GM23338 (cell line): ENCODE data around the gene ATP9B. TPM values are rescaled to one million over a fixed set of nuclear protein-coding genes. Genes with fewer than 3 reads are reported as not detected.

Source experiments
- ATAC-seq: fragments of 200-7000 bp; cut with Tn5 transposase; 3 replicates; pipeline ENCODE4 v1.9.1; 2020
- DNase-seq: peaks from one replicate; pipeline ENCODE4 v3.0.0-alpha.2; 2015; ENCODE audit warnings: low spot score
- H2AFZ ChIP-seq: fragments of 200-600 bp; sonication (generic); 2 replicates; pipeline ENCODE4 v1.8.0; 2016; ENCODE audit warnings: antibody characterized with exemption, mild to moderate bottlenecking, moderate library complexity
- H3F3A ChIP-seq: fragments of 200-600 bp; sonication (generic); replicated peaks from 2 replicates; pipeline ENCODE4 v1.8.0; 2017; ENCODE audit warnings: antibody characterized with exemption, mixed run types, low read depth
- H3K27ac ChIP-seq: fragments of 200-600 bp; sonication (generic); 2 replicates; pipeline ENCODE4 v1.6.1; 2016; ENCODE audit warnings: low read depth
- H3K27me3 ChIP-seq: fragments of 200-600 bp; sonication (generic); 2 replicates; pipeline ENCODE4 v1.8.0; 2016; ENCODE audit warnings: mild to moderate bottlenecking, mixed run types, moderate library complexity; ENCODE audit not compliant: insufficient read depth
- H3K36me3 ChIP-seq: fragments of 200-600 bp; sonication (generic); 2 replicates; pipeline ENCODE4 v1.8.0; 2016; ENCODE audit warnings: mild to moderate bottlenecking; ENCODE audit not compliant: insufficient read depth
- H3K4me1 ChIP-seq: fragments of 200-600 bp; sonication (generic); 2 replicates; pipeline ENCODE4 v1.8.0; 2016; ENCODE audit warnings: mild to moderate bottlenecking, moderate library complexity; ENCODE audit not compliant: insufficient read depth
- H3K4me2 ChIP-seq: fragments of 200-600 bp; sonication (generic); 2 replicates; pipeline ENCODE4 v1.7.1; 2017; ENCODE audit warnings: mixed run types
- H3K4me3 ChIP-seq: fragments of 200-600 bp; sonication (generic); 2 replicates; pipeline ENCODE4 v1.6.1; 2016; ENCODE audit warnings: mixed run types
- H3K79me2 ChIP-seq: fragments of 200-600 bp; sonication (generic); replicated peaks from 2 replicates; pipeline ENCODE4 v1.8.0; 2017; ENCODE audit warnings: mild to moderate bottlenecking; ENCODE audit not compliant: insufficient read depth
- H3K9me2 ChIP-seq: fragments of 200-600 bp; sonication (generic); 2 replicates; pipeline ENCODE4 v1.8.0; 2017; ENCODE audit not compliant: insufficient read depth
- H4K20me1 ChIP-seq: fragments of 200-600 bp; sonication (generic); replicated peaks from 2 replicates; pipeline ENCODE4 v1.8.0; 2017; ENCODE audit warnings: mild to moderate bottlenecking; ENCODE audit not compliant: insufficient read depth
- H3K27ac Mint-ChIP-seq: 2 replicates; pipeline ENCODE4 v1.8.0; 2020; ENCODE audit warnings: inconsistent platforms, mild to moderate bottlenecking, moderate library complexity, mixed read lengths
- H3K27me3 Mint-ChIP-seq: 3 replicates; pipeline ENCODE4 v1.8.0; 2022; ENCODE audit warnings: low read depth, mild to moderate bottlenecking, moderate library complexity, mixed read lengths, inconsistent platforms; ENCODE audit not compliant: insufficient read depth, poor library complexity
- H3K36me3 Mint-ChIP-seq: 3 replicates; pipeline ENCODE4 v1.8.0; 2021; ENCODE audit warnings: low read depth, mild to moderate bottlenecking, inconsistent platforms, moderate library complexity, mixed read lengths
- H3K4me1 Mint-ChIP-seq: 3 replicates; pipeline ENCODE4 v1.8.0; 2020; ENCODE audit warnings: mild to moderate bottlenecking, inconsistent platforms, mixed read lengths
- H3K4me3 Mint-ChIP-seq: 3 replicates; pipeline ENCODE4 v1.8.0; 2021; ENCODE audit warnings: moderate library complexity, mild to moderate bottlenecking, inconsistent platforms, mixed read lengths
- H3K9me3 Mint-ChIP-seq: 3 replicates; pipeline ENCODE4 v1.8.0; 2020; ENCODE audit warnings: moderate library complexity, mild to moderate bottlenecking, inconsistent platforms, mixed read lengths
- CREB1 ChIP-seq: fragments of 250-450 bp; sonication (Bioruptor Pico); IDR thresholded peaks from 2 replicates; pipeline ENCODE4 v1.5.0; 2020; ENCODE audit warnings: low read depth, mild to moderate bottlenecking, moderate library complexity
- CTCF ChIP-seq, 2 experiments: fragments of 200-600 bp in 1 of 2; sonication (generic) in 1 of 2; conservative IDR thresholded peaks; 2 replicates each; pipeline versions ENCODE4 v1.5.1 to v1.6.1; 2016 to 2017; ENCODE audit warnings: antibody characterized with exemption in 2 of 2, low read depth in 2 of 2, mild to moderate bottlenecking in 2 of 2, moderate library complexity in 1 of 2
- EZH2phosphoT487 ChIP-seq: fragments of 200-600 bp; sonication (generic); IDR thresholded peaks from one replicate; pipeline ENCODE4 v1.8.1; 2018; ENCODE audit warnings: antibody characterized with exemption; ENCODE audit not compliant: unreplicated experiment
- POLR2AphosphoS5 ChIP-seq: IDR thresholded peaks from 2 replicates; pipeline ENCODE4 v1.6.1; 2016; ENCODE audit warnings: antibody characterized with exemption, low read depth
- ZNF462 ChIP-seq: fragments of 250-450 bp; sonication (Bioruptor Pico); IDR thresholded peaks from 2 replicates; pipeline ENCODE4 v1.5.0; 2020; ENCODE audit warnings: mild to moderate bottlenecking, moderate library complexity
- polyA plus RNA-seq: library from polyadenylated mRNA; unstranded; fragments of >200 nt; fragmentation: Nextera tagmentation; extraction: Ambion mirVana; gene quantifications from 2 replicates; pipeline ENCODE4 v1.2.1, GENCODE V29; 2016
- total RNA-seq: library from RNA; depleted of rRNA; stranded (reverse); fragments of >200 nt; shearing (Covaris generic); gene quantifications from 2 replicates; pipeline ENCODE4 v1.2.3, GENCODE V29; 2014

The ATP9B gene
- total and polyA plus RNA-seq, 2 experiments from 2014 or later: 14.2 to 25.6 TPM

GRCh38 chr18:79186649-79187048 is 117.5 kb downstream of the ATP9B start:
- Histone ChIP-seq H2AFZ (no peak overlapping the region), H4K20me1 (no peaks in the 10 kb centered on the region; the same call in 1 of the 2 replicates), H3K4me2 (no peak overlapping the region), H3K79me2 (no peaks in the 10 kb centered on the region; the same call in 1 of the 2 replicates), H3K36me3 (no peaks in the 10 kb centered on the region), H3K27ac (no peak overlapping the region), H3F3A (no peaks in the 10 kb centered on the region; the same call in 1 of the 2 replicates), H3K27me3 (no peaks in the 10 kb centered on the region), H3K4me3 (no peak overlapping the region), H3K9me2 (no peaks in the 10 kb centered on the region), H3K4me1 (peaks cover 14% of the 10 kb centered on the region)
- Mint-ChIP-seq H3K27me3 (peaks cover 9% of the 10 kb centered on the region), H3K4me3 (no peak overlapping the region), H3K4me1 (peaks cover 47% of the 10 kb centered on the region), H3K9me3 (no peaks in the 10 kb centered on the region; the same call in 2 of the 3 replicates), H3K27ac (no peak overlapping the region), H3K36me3 (no peaks in the 10 kb centered on the region)
- ATAC-seq (no peak), DNase-seq (no peak)
- TF ChIP-seq POLR2AphosphoS5 (no peak), ZNF462 (CRISPR knock-in tag) (no peak)

GRCh38 chr18:79187532-79188277 is 118.5 kb downstream of the ATP9B start:
- H3K4me3 ChIP-seq: no peak overlapping the region
- H3K9me2 ChIP-seq: no peaks in the 10 kb centered on the region
- Mint-ChIP-seq H3K27me3 (peaks cover 5% of the 10 kb centered on the region), H3K4me1 (peaks cover 37% of the 10 kb centered on the region), H3K9me3 (no peaks in the 10 kb centered on the region; the same call in 2 of the 3 replicates), H3K36me3 (no peaks in the 10 kb centered on the region), H3K4me3 (no peak overlapping the region), H3K27ac (peak overlapping the region; percentile 9; the same call in 1 of the 2 replicates)
- no peaks in the 10 kb centered on the region for H3K27me3 ChIP-seq
- DNase-seq (no peak), ATAC-seq (no peak)
- no peak overlapping the region for H2AFZ ChIP-seq
- no peaks in the 10 kb centered on the region for H4K20me1 ChIP-seq
- TF ChIP-seq CREB1 (CRISPR knock-in tag) (no peak), CTCF (conservative IDR thresholded peaks at IDR 0.05; ENCODE audit: low read depth in 2 of 2) (no peak), EZH2phosphoT487 (no peak)
- H3K27ac ChIP-seq: no peak overlapping the region
- no peak overlapping the region for H3K4me2 ChIP-seq
- H3F3A ChIP-seq: no peaks in the 10 kb centered on the region; the same call in 1 of the 2 replicates
- H3K4me1 ChIP-seq: peaks cover 7% of the 10 kb centered on the region
- H3K79me2 ChIP-seq: no peaks in the 10 kb centered on the region; the same call in 1 of the 2 replicates
- no peaks in the 10 kb centered on the region for H3K36me3 ChIP-seq
